Retinal pigment epithelial cell (primary cell): ENCODE data around the gene XPR1.

ENCODE experiments used
- DNase-seq: peaks from one replicate; pipeline ENCODE4 v3.0.0-alpha.2; 2010; ENCODE audit warnings: low read depth
- H3K4me3 ChIP-seq: 2 replicates; pipeline ENCODE4 v1.5.1; 2011; ENCODE audit warnings: mild to moderate bottlenecking, low read length, control low read depth, moderate library complexity
- CTCF ChIP-seq: conservative IDR thresholded peaks from 2 replicates; pipeline ENCODE4 v1.5.1; 2011; ENCODE audit warnings: low read depth, low read length, control low read depth, inconsistent platforms

XPR1 gene

GRCh38 chr1:180836449-180836848 lies 204.6 kb downstream of the XPR1 start:
- no peak for TF ChIP-seq CTCF
- no peak for DNase-seq
- H3K4me3 ChIP-seq = no peak overlapping the region

DNA sequence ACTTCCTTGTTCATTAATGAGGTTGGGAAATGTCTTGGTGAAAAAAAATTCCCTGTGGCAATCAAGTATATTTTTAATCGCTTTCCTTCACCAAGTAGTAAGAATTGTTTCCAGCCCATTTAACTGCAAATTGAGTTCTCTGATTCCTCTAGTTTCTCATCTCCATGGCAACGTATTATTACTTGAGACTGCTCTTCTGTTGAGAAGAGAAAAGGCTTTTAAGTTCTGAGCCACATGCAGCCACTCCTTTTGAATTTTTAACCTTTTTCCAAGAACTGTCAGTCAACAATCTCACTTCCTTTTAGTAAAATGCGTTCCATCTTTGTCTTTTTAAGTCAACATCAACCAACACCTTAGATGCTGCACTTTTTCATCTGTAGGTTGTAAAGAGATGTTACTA lies 205.2 kb downstream of the XPR1 start:
- no peak for DNase-seq
- no peak for TF ChIP-seq CTCF
- H3K4me3 ChIP-seq = no peak overlapping the region

- no peak for TF ChIP-seq CTCF
- no peak overlapping the region for H3K4me3 ChIP-seq
- DNase-seq = no peak
Measured at GRCh38 chr1:180838535-180838934, 206.7 kb downstream of the XPR1 start.

DNA sequence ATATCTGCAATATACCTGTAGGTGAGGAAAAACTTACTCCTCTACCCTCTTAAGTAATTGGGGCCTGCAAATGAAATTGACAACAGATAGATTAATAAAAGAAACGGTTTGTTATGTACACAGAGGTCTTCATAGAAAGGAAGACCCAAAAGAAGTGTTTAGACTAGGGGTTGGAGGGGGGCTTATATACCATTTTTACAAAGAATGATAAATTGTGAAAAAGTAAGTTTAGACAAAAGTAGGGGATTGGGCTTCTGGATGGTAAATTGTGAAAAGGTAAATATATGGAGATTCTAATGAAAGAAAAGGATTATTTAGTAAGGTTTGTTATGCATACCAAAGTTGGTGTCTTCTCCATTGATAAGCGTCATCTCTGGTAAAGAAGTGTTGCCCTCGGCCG lies 207.7 kb downstream of the XPR1 start:
- DNase-seq = no peak
- H3K4me3 ChIP-seq = no peak overlapping the region
- no peak for TF ChIP-seq CTCF

DNA sequence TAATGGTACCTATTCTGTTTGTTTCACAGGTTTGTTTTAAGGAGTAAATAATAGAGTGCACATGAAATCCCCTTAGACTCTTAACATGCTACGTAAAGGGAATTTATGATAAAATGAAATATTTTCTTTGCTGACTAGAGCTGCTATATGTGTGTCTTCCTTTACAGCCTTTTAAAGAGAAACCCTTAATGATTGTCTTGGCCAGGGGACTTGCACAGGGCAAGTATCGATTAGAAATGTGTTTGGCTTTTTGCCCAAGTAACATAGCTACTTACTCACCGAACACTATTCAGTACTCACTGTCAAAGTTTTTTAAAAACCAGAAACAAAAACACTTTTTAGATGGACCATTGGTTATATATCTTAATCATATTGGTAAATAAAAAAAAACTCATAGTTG lies 209.6 kb downstream of the XPR1 start:
- DNase-seq = no peak
- H3K4me3 ChIP-seq = no peak overlapping the region
- TF ChIP-seq CTCF = no peak

DNA sequence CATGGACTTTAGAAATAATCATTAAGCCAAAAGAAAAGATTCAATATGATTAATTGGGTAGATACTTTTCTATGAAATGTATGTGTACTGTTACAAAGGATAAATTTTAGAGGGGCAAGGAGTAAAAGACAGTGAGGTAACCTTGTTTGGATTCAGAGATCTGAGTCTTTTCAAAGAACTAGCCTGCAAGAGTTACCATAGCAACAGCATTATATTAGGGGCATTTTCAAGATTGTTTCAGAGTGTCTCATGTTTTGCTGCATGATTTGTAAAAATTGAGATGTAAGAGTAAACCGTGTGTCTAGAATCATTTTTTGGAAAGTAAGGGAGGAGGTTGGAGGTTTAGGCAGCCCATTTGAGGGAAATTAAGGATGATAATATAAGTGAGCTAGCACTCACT lies 210.2 kb downstream of the XPR1 start:
- no peak for TF ChIP-seq CTCF
- DNase-seq = peak; percentile 35
- no peak overlapping the region for H3K4me3 ChIP-seq

- no peak for TF ChIP-seq CTCF
- H3K4me3 ChIP-seq = no peak overlapping the region
- DNase-seq = no peak
Measured at GRCh38 chr1:180842491-180843275, 210.9 kb downstream of the XPR1 start.
